ENCODE results near the gene DNAJC18.
"Not testable (repeated sequence)": the region's sequence is repeated elsewhere in the genome, so short reads cannot be mapped to it uniquely, and the experiment has no call there.

Gene DNAJC18

GRCh38 chr5:139410993-139411828, 28.1 kb downstream of the DNAJC18 start:
- H3K4me3 ChIP-seq (ENCODE audit: low read length) = no peak overlapping the region
- no peaks in the 10 kb centered on the region for H3K36me3 ChIP-seq (ENCODE audit: control insufficient read depth, insufficient read depth, low read length, severe bottlenecking)
- no peaks in the 10 kb centered on the region for H3K27me3 ChIP-seq (replicated peaks; ENCODE audit: control insufficient read depth, insufficient read depth, low read length)
- H3K4me1 ChIP-seq (ENCODE audit: control insufficient read depth, insufficient read depth, low read length) = peaks cover 13% of the 10 kb centered on the region
- H3K9ac ChIP-seq (ENCODE audit: low read length) = peak overlapping the region; percentile 62
- no peak for DNase-seq (ENCODE audit: low read depth)
- H3K9me3 ChIP-seq (ENCODE audit: control insufficient read depth, low read length) = no peaks in the 10 kb centered on the region

- no peak overlapping the region for H3K4me3 ChIP-seq (ENCODE audit: low read length)
- H3K4me1 ChIP-seq (ENCODE audit: control insufficient read depth, insufficient read depth, low read length) = peaks cover 13% of the 10 kb centered on the region
- H3K36me3 ChIP-seq (ENCODE audit: control insufficient read depth, insufficient read depth, low read length, severe bottlenecking) = no peaks in the 10 kb centered on the region
- no peaks in the 10 kb centered on the region for H3K27me3 ChIP-seq (replicated peaks; ENCODE audit: control insufficient read depth, insufficient read depth, low read length)
- DNase-seq (ENCODE audit: low read depth) = peak; percentile 3
- H3K9ac ChIP-seq (ENCODE audit: low read length) = peak overlapping the region; percentile 62
- no peaks in the 10 kb centered on the region for H3K9me3 ChIP-seq (ENCODE audit: control insufficient read depth, low read length)
These were observed 29.0 kb downstream of the DNAJC18 start for GRCh38 chr5:139410121-139410992.

DNA sequence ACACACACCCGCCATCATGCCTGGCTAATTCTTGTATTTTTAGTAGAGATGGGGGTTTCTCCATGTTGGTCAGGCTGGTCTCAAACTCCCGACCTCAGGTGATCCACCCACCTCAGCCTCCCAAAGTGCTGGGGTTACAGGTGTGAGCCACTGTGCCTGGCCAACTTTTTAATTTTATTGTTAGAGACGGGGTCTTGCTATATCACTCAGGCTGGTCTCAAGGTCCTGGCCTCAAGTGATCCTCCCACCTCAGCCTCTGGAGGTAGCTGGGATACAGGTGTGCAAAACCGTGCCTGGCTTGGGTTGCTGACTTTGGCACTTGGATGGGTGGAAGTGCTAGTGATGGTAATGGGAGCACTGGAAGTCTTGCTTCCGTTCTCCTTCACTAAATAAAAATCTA, 30.2 kb downstream of the DNAJC18 start:
- not testable (repeated sequence) for DNase-seq (ENCODE audit: low read depth); H3K36me3 ChIP-seq (ENCODE audit: control insufficient read depth, insufficient read depth, low read length, severe bottlenecking); H3K27me3 ChIP-seq (replicated peaks; ENCODE audit: control insufficient read depth, insufficient read depth, low read length); H3K9me3 ChIP-seq (ENCODE audit: control insufficient read depth, low read length); H3K4me3 ChIP-seq (ENCODE audit: low read length); H3K9ac ChIP-seq (ENCODE audit: low read length)
- peaks cover 13% of the 10 kb centered on the region for H3K4me1 ChIP-seq (ENCODE audit: control insufficient read depth, insufficient read depth, low read length)

DNA sequence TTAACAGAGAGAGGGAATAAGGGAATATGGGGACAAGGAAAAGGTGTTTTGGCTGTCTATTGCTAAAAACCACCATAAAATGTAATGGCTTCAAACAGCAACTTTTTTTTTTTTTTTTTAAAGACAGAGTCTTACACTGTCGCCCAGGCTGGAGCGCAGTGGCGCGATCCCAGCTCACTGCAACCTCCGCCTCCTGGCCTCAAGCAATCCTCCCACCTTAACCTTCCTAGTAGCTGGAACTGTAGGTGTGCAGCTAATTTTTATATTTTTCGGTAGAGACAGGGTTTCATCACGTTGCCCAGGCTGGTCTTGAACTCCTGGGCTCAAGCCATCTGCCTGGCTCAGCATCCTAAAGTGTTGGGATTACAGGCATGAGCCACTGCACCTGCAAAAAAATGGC, 31.1 kb downstream of the DNAJC18 start:
- Histone ChIP-seq H3K27me3 (replicated peaks; ENCODE audit: control insufficient read depth, insufficient read depth, low read length) (no peaks in the 10 kb centered on the region), H3K36me3 (ENCODE audit: control insufficient read depth, insufficient read depth, low read length, severe bottlenecking) (no peaks in the 10 kb centered on the region), H3K9me3 (ENCODE audit: control insufficient read depth, low read length) (no peaks in the 10 kb centered on the region), H3K4me1 (ENCODE audit: control insufficient read depth, insufficient read depth, low read length) (peaks cover 16% of the 10 kb centered on the region), H3K4me3 (ENCODE audit: low read length) (no peak overlapping the region), H3K9ac (ENCODE audit: low read length) (no peak overlapping the region)
- no peak for DNase-seq (ENCODE audit: low read depth)

- Histone ChIP-seq H3K4me3 (ENCODE audit: low read length) (no peak overlapping the region), H3K27me3 (replicated peaks; ENCODE audit: control insufficient read depth, insufficient read depth, low read length) (no peaks in the 10 kb centered on the region), H3K36me3 (ENCODE audit: control insufficient read depth, insufficient read depth, low read length, severe bottlenecking) (no peaks in the 10 kb centered on the region), H3K9me3 (ENCODE audit: control insufficient read depth, low read length) (no peaks in the 10 kb centered on the region), H3K9ac (ENCODE audit: low read length) (no peak overlapping the region), H3K4me1 (ENCODE audit: control insufficient read depth, insufficient read depth, low read length) (peaks cover 20% of the 10 kb centered on the region)
- DNase-seq (ENCODE audit: low read depth) = no peak
These were observed 31.8 kb downstream of the DNAJC18 start for GRCh38 chr5:139407517-139407916.

GRCh38 chr5:139406963-139407362, 32.4 kb downstream of the DNAJC18 start:
- Histone ChIP-seq H3K9ac (ENCODE audit: low read length) (no peak overlapping the region), H3K27me3 (replicated peaks; ENCODE audit: control insufficient read depth, insufficient read depth, low read length) (no peaks in the 10 kb centered on the region), H3K4me1 (ENCODE audit: control insufficient read depth, insufficient read depth, low read length) (peaks cover 20% of the 10 kb centered on the region), H3K36me3 (ENCODE audit: control insufficient read depth, insufficient read depth, low read length, severe bottlenecking) (no peaks in the 10 kb centered on the region), H3K9me3 (ENCODE audit: control insufficient read depth, low read length) (no peaks in the 10 kb centered on the region), H3K4me3 (ENCODE audit: low read length) (no peak overlapping the region)
- no peak for DNase-seq (ENCODE audit: low read depth)

- peak overlapping the region; percentile 81 for H3K9ac ChIP-seq (ENCODE audit: low read length)
- H3K4me3 ChIP-seq (ENCODE audit: low read length) = peak overlapping the region; percentile 80
- no peak for DNase-seq (ENCODE audit: low read depth)
- no peaks in the 10 kb centered on the region for H3K27me3 ChIP-seq (replicated peaks; ENCODE audit: control insufficient read depth, insufficient read depth, low read length)
- H3K4me1 ChIP-seq (ENCODE audit: control insufficient read depth, insufficient read depth, low read length) = peaks cover 7% of the 10 kb centered on the region
- no peaks in the 10 kb centered on the region for H3K36me3 ChIP-seq (ENCODE audit: control insufficient read depth, insufficient read depth, low read length, severe bottlenecking)
- no peaks in the 10 kb centered on the region for H3K9me3 ChIP-seq (ENCODE audit: control insufficient read depth, low read length)
These were observed 34.9 kb downstream of the DNAJC18 start for GRCh38 chr5:139404484-139404840.

DNA sequence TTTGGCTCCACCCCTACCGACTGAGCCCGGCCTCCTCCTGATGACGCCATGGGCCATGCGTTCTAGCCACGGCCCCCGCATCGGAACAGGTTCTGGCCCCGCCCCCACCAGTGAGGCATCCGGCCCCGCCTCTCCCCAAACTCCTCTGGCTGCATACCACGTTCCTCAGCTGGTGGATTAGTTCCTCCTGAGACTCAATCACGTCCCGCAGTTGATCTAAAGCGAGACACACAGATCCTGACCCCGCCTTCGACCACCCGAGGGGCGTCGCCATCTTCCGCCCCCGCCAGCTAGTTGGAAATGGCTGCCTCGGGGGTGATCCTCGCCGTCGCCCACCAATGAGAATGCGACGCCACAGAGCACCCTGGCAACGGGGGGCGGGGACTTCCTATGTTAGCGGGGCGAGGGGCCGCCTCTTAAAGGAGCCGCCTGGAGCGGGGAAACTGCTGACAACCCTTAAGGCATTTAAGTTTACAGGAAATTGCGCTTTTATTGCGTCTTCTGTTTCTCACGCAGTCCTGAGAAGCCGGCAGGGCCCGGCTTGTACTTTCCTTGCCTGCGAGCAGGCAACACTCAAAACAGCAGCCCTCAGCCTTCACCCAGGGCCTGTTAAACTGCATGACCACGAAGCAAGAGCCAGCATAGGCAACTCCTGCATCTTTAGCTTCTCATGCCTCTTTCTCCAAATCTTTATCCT, 35.4 kb downstream of the DNAJC18 start, which contains the start of gene SPATA24:
SPATA24 (minus strand) TSS at position 303 of the 697 bp plus-strand sequence; CDS start at position 274, 29 bp downstream.
- no peaks in the 10 kb centered on the region for H3K36me3 ChIP-seq (ENCODE audit: control insufficient read depth, insufficient read depth, low read length, severe bottlenecking)
- H3K4me3 ChIP-seq (ENCODE audit: low read length) = peak within 1 kb of the TSS; percentile 80
- H3K27me3 ChIP-seq (replicated peaks; ENCODE audit: control insufficient read depth, insufficient read depth, low read length) = no peaks in the 10 kb centered on the region
- peak; percentile 99 for DNase-seq (ENCODE audit: low read depth)
- no peaks in the 10 kb centered on the region for H3K9me3 ChIP-seq (ENCODE audit: control insufficient read depth, low read length)
- H3K9ac ChIP-seq (ENCODE audit: low read length) = peak within 1 kb of the TSS; percentile 81
- peaks cover 7% of the 10 kb centered on the region for H3K4me1 ChIP-seq (ENCODE audit: control insufficient read depth, insufficient read depth, low read length)

- H3K36me3 ChIP-seq (ENCODE audit: control insufficient read depth, insufficient read depth, low read length, severe bottlenecking) = no peaks in the 10 kb centered on the region
- no peaks in the 10 kb centered on the region for H3K27me3 ChIP-seq (replicated peaks; ENCODE audit: control insufficient read depth, insufficient read depth, low read length)
- H3K4me3 ChIP-seq (ENCODE audit: low read length) = peak overlapping the region; percentile 80
- DNase-seq (ENCODE audit: low read depth) = no peak
- H3K9me3 ChIP-seq (ENCODE audit: control insufficient read depth, low read length) = no peaks in the 10 kb centered on the region
- H3K4me1 ChIP-seq (ENCODE audit: control insufficient read depth, insufficient read depth, low read length) = peaks cover 7% of the 10 kb centered on the region
- peak overlapping the region; percentile 81 for H3K9ac ChIP-seq (ENCODE audit: low read length)
These were observed 35.9 kb downstream of the DNAJC18 start for GRCh38 chr5:139403418-139403786.

DNA sequence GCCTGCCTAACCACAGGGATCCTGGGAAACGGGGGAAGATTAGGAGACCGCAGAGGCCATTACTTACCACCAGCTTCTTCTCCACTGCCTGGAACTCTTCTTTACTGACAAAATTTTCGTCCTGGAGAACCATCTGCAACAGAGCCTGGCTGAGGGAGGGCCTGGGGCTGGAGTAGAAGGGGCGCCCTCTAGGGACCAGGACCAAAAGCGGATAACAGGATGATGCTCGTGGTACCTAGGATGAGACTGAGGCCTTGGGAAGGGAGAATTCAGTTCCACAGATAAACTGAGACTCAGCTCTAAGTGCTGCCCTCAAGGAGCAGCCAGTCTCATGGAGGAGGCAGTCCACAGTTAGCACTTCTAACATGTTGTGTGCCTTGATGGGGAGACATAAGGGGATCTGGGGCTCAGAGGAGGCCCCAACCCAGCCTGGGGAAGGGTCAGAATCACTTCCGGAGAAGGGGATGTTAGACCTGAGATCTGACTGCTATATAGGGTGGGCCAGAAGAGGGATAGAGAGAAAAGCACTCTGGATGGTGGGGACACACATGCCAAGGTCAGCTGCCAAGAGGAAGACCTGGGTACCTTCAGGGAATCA, 36.7 kb downstream of the DNAJC18 start:
- DNase-seq (ENCODE audit: low read depth) = no peak
- H3K4me3 ChIP-seq (ENCODE audit: low read length) = no peak overlapping the region
- H3K9me3 ChIP-seq (ENCODE audit: control insufficient read depth, low read length) = no peaks in the 10 kb centered on the region
- H3K9ac ChIP-seq (ENCODE audit: low read length) = no peak overlapping the region
- H3K36me3 ChIP-seq (ENCODE audit: control insufficient read depth, insufficient read depth, low read length, severe bottlenecking) = no peaks in the 10 kb centered on the region
- peaks cover 7% of the 10 kb centered on the region for H3K4me1 ChIP-seq (ENCODE audit: control insufficient read depth, insufficient read depth, low read length)
- H3K27me3 ChIP-seq (replicated peaks; ENCODE audit: control insufficient read depth, insufficient read depth, low read length) = no peaks in the 10 kb centered on the region
